Left forelimb (tissue), 1 donor: Measurements from ENCODE around the gene CUL7.
"Not testable (repeated sequence)": the region's sequence is repeated elsewhere in the genome, so short reads cannot be mapped to it uniquely, and the experiment has no call there.

Experiments
- DNase-seq: peaks from one replicate; pipeline ENCODE4 v3.0.0-alpha.2; 2018; ENCODE audit warnings: low spot score

CUL7 gene

DNA sequence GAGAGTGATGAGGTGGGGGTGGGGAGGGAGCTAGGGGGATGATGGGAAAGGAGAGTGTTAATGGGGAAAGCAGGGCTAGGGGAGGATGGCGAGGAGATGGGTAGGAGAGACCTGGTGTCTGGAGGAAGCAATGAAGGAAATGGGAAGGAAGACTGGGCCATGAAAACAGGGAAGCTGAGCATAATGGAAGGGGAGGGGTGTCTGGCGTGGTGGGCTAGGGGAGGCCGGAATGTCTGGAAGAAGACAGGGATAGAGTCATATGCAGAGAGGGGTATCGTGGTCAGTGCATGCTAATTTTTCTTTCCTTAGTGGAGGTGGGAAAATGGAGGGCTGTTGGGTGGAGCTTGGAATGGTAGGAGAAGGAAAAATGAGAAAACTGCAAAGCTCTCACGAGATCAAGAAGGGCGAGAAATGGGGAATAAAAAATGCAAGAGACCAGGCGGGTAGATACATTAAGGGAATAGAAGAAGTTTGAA, 39.2 kb downstream of the CUL7 start:
- DNase-seq, result no peak

GRCh38 chr6:43013843-43014433, 39.7 kb downstream of the CUL7 start, which contains the start of the genes KLHDC3 and MEA1:
TSS of gene KLHDC3 (plus strand) at chr6:43014249. CDS start at chr6:43017193, 2,944 bp downstream.
TSS of gene MEA1 (minus strand) at chr6:43013946. CDS start at chr6:43013813, 133 bp downstream.
- peak; percentile 99 for DNase-seq

DNA sequence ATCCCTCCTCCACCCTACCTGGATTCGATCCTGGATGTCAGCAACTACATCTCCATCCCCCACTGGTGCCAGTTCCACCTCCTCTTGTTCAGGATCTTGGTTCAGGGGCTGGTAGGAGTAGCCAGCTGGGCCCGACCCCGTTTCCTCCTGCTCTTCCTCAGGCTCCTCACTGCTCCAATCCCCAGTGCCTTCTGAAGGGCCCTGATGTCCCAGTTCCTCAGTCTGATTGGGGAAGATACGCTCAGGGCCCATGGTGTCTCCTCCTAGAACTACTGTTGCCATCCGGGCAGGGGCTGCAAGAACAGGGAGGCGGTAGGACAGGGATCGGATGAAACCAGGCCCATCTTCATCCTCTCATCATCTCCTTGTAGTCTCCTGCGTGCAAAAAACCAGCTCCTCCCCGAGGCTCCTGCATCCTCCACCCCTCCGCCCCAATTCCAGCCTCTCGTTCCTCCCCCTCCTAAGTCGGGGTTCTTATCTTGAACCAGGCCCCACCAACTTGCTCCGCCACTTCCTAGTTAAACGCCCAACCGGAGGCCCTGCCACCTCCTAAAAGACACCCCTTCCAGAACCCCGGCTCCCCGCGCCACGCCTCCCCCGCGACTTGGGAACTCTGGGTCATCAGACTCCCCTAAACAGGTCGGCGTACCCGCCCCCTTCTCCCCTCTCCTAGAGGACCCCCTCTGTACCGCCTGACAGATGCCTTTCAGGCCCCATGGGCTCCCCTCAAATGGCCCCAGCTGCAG, 40.4 kb downstream of the CUL7 start:
- DNase-seq, result no peak

GRCh38 chr6:43012364-43012763, 41.3 kb downstream of the CUL7 start:
- DNase-seq, result no peak

DNA sequence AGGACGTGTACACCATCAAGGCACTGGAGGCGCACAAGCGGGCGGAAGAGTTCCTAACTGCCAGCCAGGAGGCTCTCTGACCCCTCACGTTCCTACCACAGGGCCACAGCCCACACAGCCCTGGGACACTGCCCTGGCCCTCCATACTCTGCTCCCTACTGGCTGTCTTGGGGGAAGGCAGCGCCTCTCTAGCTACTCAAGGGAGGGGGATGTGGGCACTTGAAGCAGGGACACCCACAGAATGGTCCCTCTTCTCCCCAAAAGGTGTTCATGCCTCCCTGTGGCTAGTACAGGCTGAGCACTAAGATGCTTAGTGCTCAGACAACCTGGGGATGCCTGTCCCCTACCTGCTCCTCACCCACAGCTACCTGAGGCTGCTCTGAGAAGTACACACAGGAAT, 42.4 kb downstream of the CUL7 start:
- no peak for DNase-seq

GRCh38 chr6:43009124-43009523, 44.5 kb downstream of the CUL7 start:
- no peak for DNase-seq

DNA sequence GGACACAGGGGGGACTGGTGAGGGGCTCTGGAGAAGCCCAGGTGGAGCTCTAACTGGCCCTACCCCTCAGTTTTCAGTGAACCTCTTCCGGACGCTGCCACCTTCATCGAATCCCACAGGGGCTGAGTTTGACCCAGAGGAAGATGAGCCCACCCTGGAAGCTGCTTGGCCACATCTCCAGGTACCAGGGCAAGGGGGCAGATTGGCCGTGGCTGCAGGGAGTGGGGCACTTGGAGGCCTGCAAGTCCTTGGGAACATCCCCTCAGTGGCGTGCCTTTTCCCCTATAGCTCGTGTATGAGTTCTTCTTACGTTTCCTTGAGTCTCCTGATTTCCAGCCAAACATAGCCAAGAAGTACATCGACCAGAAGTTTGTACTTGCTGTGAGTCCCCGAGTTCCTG, 46.5 kb downstream of the CUL7 start:
- DNase-seq, result no peak

GRCh38 chr6:43006251-43006650, 47.4 kb downstream of the CUL7 start:
- DNase-seq, result no peak

DNA sequence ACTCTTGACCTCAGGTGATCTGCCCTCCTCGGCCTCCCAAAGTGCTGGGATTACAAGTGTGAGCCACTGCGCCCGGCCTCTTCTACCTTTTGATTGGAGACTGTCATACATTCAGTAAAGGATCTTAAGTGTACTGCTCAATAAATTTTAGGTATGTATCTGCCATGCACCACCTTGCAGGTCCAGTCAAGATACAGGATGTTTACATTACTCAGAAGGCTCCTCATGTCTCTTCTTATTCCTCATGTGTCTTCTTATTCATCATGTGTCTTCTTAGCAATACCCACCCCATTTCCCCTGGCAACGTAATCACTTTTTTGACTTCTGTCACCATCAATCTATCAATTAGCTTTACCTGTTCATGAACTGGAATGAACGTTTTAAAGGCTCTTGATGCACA, 47.8 kb downstream of the CUL7 start:
- no peak for DNase-seq

DNA sequence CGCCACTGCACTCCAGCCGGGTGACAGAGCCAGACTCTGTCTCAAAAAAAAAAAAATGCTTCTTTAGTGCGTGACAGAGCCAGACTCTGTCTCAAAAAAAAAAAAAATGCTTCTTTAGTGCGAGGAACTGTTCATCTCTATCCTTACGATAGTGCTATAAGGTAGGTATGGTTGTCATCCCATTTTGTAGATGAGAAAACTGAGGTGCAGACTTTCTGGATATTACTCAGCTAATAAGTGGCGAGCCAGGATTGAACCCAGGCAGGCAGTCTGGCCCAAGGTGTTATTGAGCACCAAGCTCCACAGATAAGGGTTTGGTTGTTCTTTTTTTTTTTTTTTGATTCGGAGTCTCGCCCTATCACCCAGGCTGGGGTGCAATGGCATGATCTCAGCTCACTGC, 51.8 kb downstream of the CUL7 start:
- DNase-seq, result no peak

DNA sequence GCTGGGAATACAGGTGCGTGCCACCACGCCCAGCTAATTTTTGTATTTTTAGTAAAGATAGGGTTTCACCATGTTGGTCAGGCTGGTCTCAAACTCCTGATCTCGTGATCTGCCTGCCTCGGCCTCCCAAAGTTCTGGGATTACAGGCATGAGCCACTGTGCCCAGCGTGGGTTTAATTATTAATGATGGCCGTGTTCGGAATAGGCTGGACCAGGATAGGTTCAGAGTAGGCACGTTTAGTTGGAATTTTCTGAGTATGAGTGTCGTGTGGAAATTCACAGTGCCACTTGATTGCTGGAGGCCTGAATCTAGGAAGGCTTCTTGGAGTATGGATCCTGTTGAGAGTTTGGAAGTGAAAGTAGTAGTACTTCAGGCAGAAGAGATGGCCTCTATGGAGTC, 55.4 kb downstream of the CUL7 start:
- not testable (repeated sequence) for DNase-seq

DNA sequence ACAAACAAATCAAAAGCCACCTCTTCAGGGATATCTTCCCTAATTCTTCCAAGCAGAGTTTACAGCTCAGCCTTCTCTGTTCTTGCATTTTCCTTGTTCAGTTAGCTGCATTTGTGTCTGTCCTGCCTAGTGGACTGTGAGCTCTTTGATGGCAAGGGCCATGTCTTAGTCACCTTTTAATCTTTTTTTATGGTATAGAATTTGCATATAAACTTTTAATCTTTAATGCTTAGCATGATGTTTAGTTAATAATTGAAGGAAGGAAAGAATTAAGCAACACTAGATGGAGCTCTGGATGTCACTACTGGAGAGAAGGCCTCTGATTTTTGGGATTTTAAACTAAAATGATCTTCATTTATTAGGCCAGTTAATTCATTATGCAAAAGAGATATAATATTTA, 57.1 kb downstream of the CUL7 start:
- no peak for DNase-seq

GRCh38 chr6:42993445-42993844, 60.2 kb downstream of the CUL7 start:
- DNase-seq, result no peak

- no peak for DNase-seq
These were observed 63.7 kb downstream of the CUL7 start for GRCh38 chr6:42989923-42990322.

DNA sequence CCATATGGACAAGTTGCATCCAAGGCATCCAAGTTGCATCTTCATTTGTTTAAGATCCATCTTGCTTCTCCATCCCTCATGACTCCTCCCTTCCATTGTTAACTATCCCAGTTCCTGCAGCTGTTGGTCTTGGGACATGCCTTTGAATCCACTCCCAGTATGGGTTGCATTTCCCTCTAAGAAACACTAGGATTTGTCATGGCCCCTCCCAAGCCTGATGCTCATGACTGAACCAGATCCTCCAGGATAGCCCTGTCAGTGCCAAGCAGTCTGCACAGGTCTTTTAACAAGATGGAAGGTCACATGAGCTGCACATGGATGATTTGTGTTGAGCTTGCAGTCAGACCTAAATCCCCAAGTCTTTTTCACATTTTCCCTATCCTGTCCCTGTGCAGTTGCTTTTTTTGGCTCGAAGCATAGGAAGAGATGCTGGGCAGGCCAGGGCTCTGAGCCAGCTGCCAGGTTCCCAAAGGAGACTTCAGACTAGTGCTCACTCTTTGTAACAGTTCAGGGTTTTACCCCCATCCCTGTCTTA, 65.1 kb downstream of the CUL7 start:
- no peak for DNase-seq
